ENCODE measurements around the gene GNPTAB. TPM values are rescaled to one million over a fixed set of nuclear protein-coding genes. Genes with fewer than 3 reads are reported as not detected.

The GNPTAB gene
- total RNA-seq, 2 donors from 2014 or later, result 27.8 to 30.5 TPM

DNA sequence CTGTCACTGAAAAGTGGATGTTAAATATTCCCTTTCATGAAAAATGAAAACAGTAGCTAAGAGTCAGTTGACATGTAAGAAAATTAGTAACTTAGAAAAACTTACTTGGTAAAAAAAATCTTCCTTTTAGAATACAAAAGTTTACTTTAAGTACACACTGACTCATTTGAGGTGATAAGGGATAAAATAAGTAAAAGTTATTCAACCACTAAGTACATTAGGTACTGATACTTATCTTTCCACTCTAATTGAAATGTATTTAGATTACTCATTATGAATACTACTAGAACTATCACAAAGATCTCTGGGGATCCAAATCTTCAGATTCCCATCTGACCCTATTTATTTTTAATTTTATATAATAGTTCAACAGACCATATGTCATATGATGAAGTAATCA lies 103.7 kb downstream of the GNPTAB start:
- Histone ChIP-seq H3K9ac (ENCODE audit: extremely low read depth, low read length, poor library complexity, severe bottlenecking) (no peak overlapping the region), H3K9me3 (ENCODE audit: control insufficient read depth, low read length) (no peaks in the 10 kb centered on the region), H3K4me3 (ENCODE audit: low read length) (no peak overlapping the region), H3K27ac (ENCODE audit: low read depth, low read length) (no peak overlapping the region), H3K27me3 (ENCODE audit: control insufficient read depth, insufficient read depth, low read length, poor library complexity, severe bottlenecking) (no peaks in the 10 kb centered on the region), H3K36me3 (ENCODE audit: control insufficient read depth, insufficient read depth, low read length) (peaks cover 7% of the 10 kb centered on the region), H3K4me1 (ENCODE audit: control insufficient read depth, insufficient read depth, low read length) (no peaks in the 10 kb centered on the region)
- Mint-ChIP-seq H3K4me3 (no peak overlapping the region), H3K36me3 (ENCODE audit: low read depth) (no peaks in the 10 kb centered on the region), H3K27me3 (ENCODE audit: insufficient read depth) (no peaks in the 10 kb centered on the region), H3K27ac (no peak overlapping the region), H3K4me1 (no peaks in the 10 kb centered on the region), H3K9me3 (no peaks in the 10 kb centered on the region)
- DNase-seq, result no peak
- TF ChIP-seq, protein P1, sequence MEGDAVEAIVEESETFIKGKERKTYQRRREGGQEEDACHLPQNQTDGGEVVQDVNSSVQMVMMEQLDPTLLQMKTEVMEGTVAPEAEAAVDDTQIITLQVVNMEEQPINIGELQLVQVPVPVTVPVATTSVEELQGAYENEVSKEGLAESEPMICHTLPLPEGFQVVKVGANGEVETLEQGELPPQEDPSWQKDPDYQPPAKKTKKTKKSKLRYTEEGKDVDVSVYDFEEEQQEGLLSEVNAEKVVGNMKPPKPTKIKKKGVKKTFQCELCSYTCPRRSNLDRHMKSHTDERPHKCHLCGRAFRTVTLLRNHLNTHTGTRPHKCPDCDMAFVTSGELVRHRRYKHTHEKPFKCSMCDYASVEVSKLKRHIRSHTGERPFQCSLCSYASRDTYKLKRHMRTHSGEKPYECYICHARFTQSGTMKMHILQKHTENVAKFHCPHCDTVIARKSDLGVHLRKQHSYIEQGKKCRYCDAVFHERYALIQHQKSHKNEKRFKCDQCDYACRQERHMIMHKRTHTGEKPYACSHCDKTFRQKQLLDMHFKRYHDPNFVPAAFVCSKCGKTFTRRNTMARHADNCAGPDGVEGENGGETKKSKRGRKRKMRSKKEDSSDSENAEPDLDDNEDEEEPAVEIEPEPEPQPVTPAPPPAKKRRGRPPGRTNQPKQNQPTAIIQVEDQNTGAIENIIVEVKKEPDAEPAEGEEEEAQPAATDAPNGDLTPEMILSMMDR (conservative IDR thresholded peaks at IDR 0.05), result no peak

DNA sequence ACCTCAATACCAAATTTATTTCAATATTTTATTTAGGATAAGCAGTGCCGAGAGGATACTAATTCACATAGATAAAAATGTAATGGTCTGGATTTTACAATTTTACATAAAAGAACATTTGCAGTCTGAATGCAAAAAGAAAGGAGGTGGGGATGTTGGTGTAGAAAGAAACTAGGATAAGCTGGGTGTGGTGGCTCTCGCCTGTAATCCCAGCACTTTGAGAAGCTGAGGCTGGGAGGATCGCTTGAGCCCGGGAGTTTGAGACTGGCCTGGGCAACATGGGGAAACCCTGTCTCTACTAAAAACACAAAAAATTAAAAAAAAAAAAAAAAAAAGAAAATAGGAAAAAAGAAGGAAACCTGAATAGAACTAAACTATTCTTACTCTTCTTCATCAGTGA lies 108.4 kb downstream of the GNPTAB start:
- no peak overlapping the region for H3K9ac ChIP-seq (ENCODE audit: extremely low read depth, low read length, poor library complexity, severe bottlenecking)
- Mint-ChIP-seq H3K27ac (no peak overlapping the region), H3K4me3 (no peak overlapping the region), H3K36me3 (ENCODE audit: low read depth) (no peaks in the 10 kb centered on the region), H3K9me3 (no peaks in the 10 kb centered on the region), H3K4me1 (no peaks in the 10 kb centered on the region), H3K27me3 (ENCODE audit: insufficient read depth) (no peaks in the 10 kb centered on the region)
- H3K27me3 ChIP-seq (ENCODE audit: control insufficient read depth, insufficient read depth, low read length, poor library complexity, severe bottlenecking), result no peaks in the 10 kb centered on the region
- H3K9me3 ChIP-seq (ENCODE audit: control insufficient read depth, low read length), result no peaks in the 10 kb centered on the region
- WGBS, 2 experiments (ENCODE audit: insufficient coverage in 1 of 2, insufficient read length in 1 of 2), result 95% methylated on average over 3 of the region's 4 CpGs; no CpG with 5 or more reads in 1 of the 2 experiments
- DNase-seq, result no peak
- TF ChIP-seq, protein P1 (conservative IDR thresholded peaks at IDR 0.05), result no peak
- H3K36me3 ChIP-seq (ENCODE audit: control insufficient read depth, insufficient read depth, low read length), result peaks cover 3% of the 10 kb centered on the region
- no peak overlapping the region for H3K4me3 ChIP-seq (ENCODE audit: low read length)
- no peaks in the 10 kb centered on the region for H3K4me1 ChIP-seq (ENCODE audit: control insufficient read depth, insufficient read depth, low read length)
- no peak overlapping the region for H3K27ac ChIP-seq (ENCODE audit: low read depth, low read length)

DNA sequence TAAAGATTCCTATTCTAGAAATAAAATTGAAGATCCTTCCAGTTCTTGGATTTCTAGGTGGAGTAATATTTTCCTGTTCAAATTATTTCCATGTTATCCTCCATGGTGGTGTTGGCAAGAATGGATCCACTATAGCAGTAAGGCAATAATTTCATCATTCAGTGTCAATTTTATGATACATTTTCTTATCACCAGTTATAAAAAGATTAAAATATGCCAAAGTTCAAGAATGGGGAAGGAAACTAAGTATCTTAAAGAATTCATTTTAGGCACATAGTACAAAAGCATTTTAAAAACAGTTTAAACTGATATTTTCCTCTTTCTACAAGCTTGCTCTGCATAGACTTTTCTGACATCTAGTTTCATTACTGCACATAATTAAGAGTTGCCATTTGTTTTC lies 110.6 kb downstream of the GNPTAB start:
- TF ChIP-seq, protein P1 (conservative IDR thresholded peaks at IDR 0.05), result no peak
- no peak overlapping the region for H3K9ac ChIP-seq (ENCODE audit: extremely low read depth, low read length, poor library complexity, severe bottlenecking)
- H3K36me3 Mint-ChIP-seq (ENCODE audit: low read depth), result no peaks in the 10 kb centered on the region
- H3K4me3 Mint-ChIP-seq, result no peak overlapping the region
- no peaks in the 10 kb centered on the region for H3K27me3 Mint-ChIP-seq (ENCODE audit: insufficient read depth)
- peaks cover 3% of the 10 kb centered on the region for H3K36me3 ChIP-seq (ENCODE audit: control insufficient read depth, insufficient read depth, low read length)
- no peaks in the 10 kb centered on the region for H3K4me1 ChIP-seq (ENCODE audit: control insufficient read depth, insufficient read depth, low read length)
- H3K27ac ChIP-seq (ENCODE audit: low read depth, low read length), result no peak overlapping the region
- no peak for DNase-seq
- no peak overlapping the region for H3K4me3 ChIP-seq (ENCODE audit: low read length)
- H3K27ac Mint-ChIP-seq, result no peak overlapping the region
- no peaks in the 10 kb centered on the region for H3K27me3 ChIP-seq (ENCODE audit: control insufficient read depth, insufficient read depth, low read length, poor library complexity, severe bottlenecking)
- H3K9me3 ChIP-seq (ENCODE audit: control insufficient read depth, low read length), result no peaks in the 10 kb centered on the region
- H3K9me3 Mint-ChIP-seq, result no peaks in the 10 kb centered on the region
- peaks cover under 1% of the 10 kb centered on the region for H3K4me1 Mint-ChIP-seq

Data from endodermal cell (in vitro differentiated cells).